Stomach (tissue), 19 donors: Measurements from ENCODE around the gene DAND5. TPM values are rescaled to one million over a fixed set of nuclear protein-coding genes. Genes with fewer than 3 reads are reported as not detected.

Experiments used
- DNase-seq, 2 donors: peaks; one replicate each; pipeline versions ENCODE4 v3.0.0 to v3.0.0-alpha.2; 2013 to 2019
- H3K27ac ChIP-seq, 5 donors: fragments of 200-600 bp in 4 of 5; sonication (generic) in 4 of 5; one replicate each; pipeline ENCODE4 v1.5.1; 2013 to 2019; ENCODE audit warnings: mild to moderate bottlenecking in 1 of 5, moderate library complexity in 1 of 5
- H3K27me3 ChIP-seq, 3 donors: fragments of 200-600 bp; sonication (generic); one replicate each; pipeline ENCODE4 v1.5.1; 2017 to 2019; ENCODE audit warnings: mixed run types in 1 of 3
- H3K36me3 ChIP-seq, 4 donors: fragments of 200-600 bp; sonication (generic); 1 replicate in 3 of 4; 2 replicates in 1 of 4; pipeline ENCODE4 v1.5.1; 2016 to 2019
- H3K4me1 ChIP-seq, 4 donors: fragments of 200-600 bp; sonication (generic); one replicate each; pipeline ENCODE4 v1.5.1; 2016 to 2019
- H3K4me3 ChIP-seq, 4 donors: fragments of 200-600 bp; sonication (generic) in 3 of 4; one replicate each; pipeline ENCODE4 v1.5.1; 2016 to 2019; ENCODE audit warnings: mild to moderate bottlenecking in 1 of 4
- H3K9me3 ChIP-seq, 4 donors: fragments of 200-600 bp; sonication (generic); one replicate each; pipeline ENCODE4 v1.5.1; 2016 to 2019
- EP300 ChIP-seq: sonication (generic); formaldehyde crosslinking; IDR thresholded peaks from one replicate; pipeline ENCODE4 v1.6.1; 2017; ENCODE audit warnings: antibody characterized with exemption
- POLR2A ChIP-seq, 4 donors: fragments of 450-650 bp; IDR thresholded peaks; one replicate each; pipeline ENCODE4 v1.6.1; 2016; ENCODE audit warnings: antibody characterized with exemption in 4 of 4, control low read depth in 2 of 4, mild to moderate bottlenecking in 1 of 4, moderate library complexity in 1 of 4
- POLR2AphosphoS5 ChIP-seq, 3 donors: sonication (generic); formaldehyde crosslinking; IDR thresholded peaks; one replicate each; pipeline ENCODE4 v1.6.1; 2016; ENCODE audit warnings: antibody characterized with exemption in 3 of 3
- WGBS, 5 donors: extraction: QIAGEN DNeasy Blood & Tissue Kit in 3 of 5; methylation state at CpG; one replicate each; pipeline versions ENCODE4 v1.1.5 to v1.1.7; 2013 to 2018; 5-methylcytosine and 5-hydroxymethylcytosine counted together
- intact Hi-C: fragments of 100-400 bp; cut with DNase I; formaldehyde crosslinking; loops from one replicate; pipeline ENCODE4 v1.15.1; 2023; ENCODE audit warnings: low total_unique reads
- long read RNA-seq, 10 donors: transcript quantifications; one replicate each; lab custom pipeline, GENCODE V29; 2026
- polyA plus RNA-seq, 3 donors: library from polyadenylated mRNA; stranded (reverse); fragments of 200-250 nt; gene quantifications; one replicate each; pipeline ENCODE4 v1.2.3, GENCODE V29; 2013
- total RNA-seq, 5 donors: library from RNA; depleted of rRNA; stranded (reverse); fragments of >200 nt; gene quantifications; one replicate each; pipeline versions ENCODE4 v1.1.0 to v1.2.3, GENCODE V29; 2014 to 2016
- TF ChIP-seq, protein P1 (sequence below), 7 experiments: fragments of 450-650 bp in 4 of 7; fragments of 200-600 bp in 3 of 7; sonication (generic) in 3 of 7; IDR thresholded peaks; one replicate each; pipeline ENCODE4 v1.5.1; 2016 to 2019; ENCODE audit warnings: antibody characterized with exemption in 7 of 7, control low read depth in 2 of 7, mild to moderate bottlenecking in 1 of 7
- donor health status: healthy with polysubstance abuse.
- donor health status: Bipolar disorder and iron deficiency.
- donor health status: healthy.

Gene DAND5, protein sequence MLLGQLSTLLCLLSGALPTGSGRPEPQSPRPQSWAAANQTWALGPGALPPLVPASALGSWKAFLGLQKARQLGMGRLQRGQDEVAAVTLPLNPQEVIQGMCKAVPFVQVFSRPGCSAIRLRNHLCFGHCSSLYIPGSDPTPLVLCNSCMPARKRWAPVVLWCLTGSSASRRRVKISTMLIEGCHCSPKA
- total RNA-seq (under 1 TPM in 1 of 5 donors, not detected in 4; 0.58 TPM), polyA plus RNA-seq (under 1 TPM in 2 of 3 donors, not detected in 1; 0.12 to 0.13 TPM)
- long read RNA-seq, donor 1: 0 reads
- long read RNA-seq, donor 2: 0 reads
- long read RNA-seq, donor 3: 0 reads
- long read RNA-seq, donor 4: 0 reads
- long read RNA-seq, donor 5: 0 reads
- long read RNA-seq, donor 6: 0 reads
- long read RNA-seq, donor 7: 0 reads
- long read RNA-seq, donor 8: 0 reads
- long read RNA-seq, donor 9: 0 reads
- long read RNA-seq, donor 10: 0 reads

GRCh38 chr19:12969292-12969988 lies at the start of gene DAND5:
Gene DAND5 (plus strand): TSS chr19:12969576. CDS start chr19:12969661, 85 bp downstream.
- WGBS, 5 donors: 35 to 47% (median 40%) methylated on average over 14 of the region's 14 CpGs
- intact Hi-C loops: no loop called here
- H3K27ac ChIP-seq: peak within 1 kb of the TSS in 2 of 5 donors; percentile 26 to 70

DNA sequence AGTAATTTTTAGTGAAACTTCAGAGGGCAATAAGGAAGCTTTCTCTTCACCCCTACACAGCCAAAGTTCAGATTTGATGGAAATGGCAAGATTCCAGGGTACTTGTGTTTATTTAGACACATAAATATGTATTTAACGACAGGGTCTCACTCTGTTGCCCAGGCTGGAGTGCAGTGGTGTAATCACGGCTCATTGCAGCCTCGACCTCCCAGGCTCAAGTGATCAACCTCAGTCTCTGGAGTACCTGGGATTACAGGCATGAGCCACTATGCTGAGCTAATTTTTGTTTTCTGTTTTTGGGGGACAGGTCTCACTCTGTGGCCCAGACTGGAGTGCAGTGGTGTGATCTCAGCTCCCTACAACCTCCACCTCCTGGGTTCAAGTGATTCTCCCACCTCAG lies 48.3 kb upstream of the DAND5 start:
- WGBS, 5 donors: 41 to 54% (median 43%) methylated on average over 3 of the region's 3 CpGs
- no peak overlapping the region for H3K4me3 ChIP-seq
- H3K4me1 ChIP-seq: peaks cover 3 to 14% (median 11%) of the 10 kb centered on the region in 4 donors
- TF ChIP-seq EP300: no peak
- TF ChIP-seq POLR2A (IDR thresholded peaks at IDR 0.05): no peak
- TF ChIP-seq POLR2AphosphoS5 (IDR thresholded peaks at IDR 0.05): no peak
- TF ChIP-seq, protein P1, sequence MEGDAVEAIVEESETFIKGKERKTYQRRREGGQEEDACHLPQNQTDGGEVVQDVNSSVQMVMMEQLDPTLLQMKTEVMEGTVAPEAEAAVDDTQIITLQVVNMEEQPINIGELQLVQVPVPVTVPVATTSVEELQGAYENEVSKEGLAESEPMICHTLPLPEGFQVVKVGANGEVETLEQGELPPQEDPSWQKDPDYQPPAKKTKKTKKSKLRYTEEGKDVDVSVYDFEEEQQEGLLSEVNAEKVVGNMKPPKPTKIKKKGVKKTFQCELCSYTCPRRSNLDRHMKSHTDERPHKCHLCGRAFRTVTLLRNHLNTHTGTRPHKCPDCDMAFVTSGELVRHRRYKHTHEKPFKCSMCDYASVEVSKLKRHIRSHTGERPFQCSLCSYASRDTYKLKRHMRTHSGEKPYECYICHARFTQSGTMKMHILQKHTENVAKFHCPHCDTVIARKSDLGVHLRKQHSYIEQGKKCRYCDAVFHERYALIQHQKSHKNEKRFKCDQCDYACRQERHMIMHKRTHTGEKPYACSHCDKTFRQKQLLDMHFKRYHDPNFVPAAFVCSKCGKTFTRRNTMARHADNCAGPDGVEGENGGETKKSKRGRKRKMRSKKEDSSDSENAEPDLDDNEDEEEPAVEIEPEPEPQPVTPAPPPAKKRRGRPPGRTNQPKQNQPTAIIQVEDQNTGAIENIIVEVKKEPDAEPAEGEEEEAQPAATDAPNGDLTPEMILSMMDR (IDR thresholded peaks at IDR 0.05): no peak
- H3K27me3 ChIP-seq: no peaks in the 10 kb centered on the region
- intact Hi-C loops: no loop called here
- H3K9me3 ChIP-seq: no peaks in the 10 kb centered on the region
- DNase-seq: no peak
- peaks cover 37 to 40% (median 40%) of the 10 kb centered on the region in 4 donors for H3K36me3 ChIP-seq
- peak overlapping the region in 2 of 5 donors; percentile 19 to 84 for H3K27ac ChIP-seq

More at GRCh38 chr19:12969292-12969988, at the start of gene DAND5:
- H3K4me1 ChIP-seq: peaks cover 6 to 20% (median 18%) of the 10 kb centered on the region in 4 donors
- TF ChIP-seq, protein P1 (IDR thresholded peaks at IDR 0.05): no peak
- no peak for TF ChIP-seq POLR2A (IDR thresholded peaks at IDR 0.05)
- no peak for TF ChIP-seq POLR2AphosphoS5 (IDR thresholded peaks at IDR 0.05)
- no peak for TF ChIP-seq EP300
- H3K36me3 ChIP-seq: no peaks in the 10 kb centered on the region
- no peaks in the 10 kb centered on the region for H3K27me3 ChIP-seq
- no peak within 1 kb of the TSS for H3K4me3 ChIP-seq
- peak; percentile 32 to 65 for DNase-seq
- no peaks in the 10 kb centered on the region for H3K9me3 ChIP-seq

DNA sequence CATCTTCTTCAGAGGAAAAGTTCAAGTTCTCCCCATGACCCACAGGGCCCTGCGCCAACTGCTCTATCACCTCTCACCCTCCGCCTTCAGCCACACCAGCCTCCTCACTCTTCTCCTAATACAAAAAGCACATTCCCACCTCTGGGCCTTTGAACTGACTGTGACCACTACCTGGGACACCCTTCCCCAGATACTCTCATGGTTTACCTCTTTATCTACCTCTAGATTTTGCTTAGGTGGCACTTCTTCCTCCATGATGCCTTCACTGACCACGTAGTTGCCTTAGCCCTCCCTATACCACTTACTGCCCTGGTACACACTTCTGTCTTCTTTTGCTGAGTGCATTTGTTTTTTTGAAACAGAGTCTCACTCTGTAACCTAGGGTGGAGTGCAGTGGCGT lies 46.4 kb upstream of the DAND5 start:
- no peak for DNase-seq
- Histone ChIP-seq H3K27me3 (no peaks in the 10 kb centered on the region), H3K27ac (no peak overlapping the region), H3K4me3 (no peak overlapping the region), H3K36me3 (peaks cover 54 to 60% (median 59%) of the 10 kb centered on the region in 4 donors), H3K9me3 (no peaks in the 10 kb centered on the region), H3K4me1 (peaks cover 3 to 14% (median 11%) of the 10 kb centered on the region in 4 donors)
- no peak for TF ChIP-seq EP300
- TF ChIP-seq, protein P1 (IDR thresholded peaks at IDR 0.05): no peak
- TF ChIP-seq POLR2A (IDR thresholded peaks at IDR 0.05): no peak
- no peak for TF ChIP-seq POLR2AphosphoS5 (IDR thresholded peaks at IDR 0.05)
- intact Hi-C loops: no loop called here
- WGBS, 5 donors: 93 to 99% (median 97%) methylated on average over 4 of the region's 4 CpGs

GRCh38 chr19:12924621-12925310 lies 44.6 kb upstream of the DAND5 start:
- intact Hi-C loops: no loop called here
- DNase-seq: no peak
- Histone ChIP-seq H3K4me1 (peaks cover 0 to under 1% (median under 1%) of the 10 kb centered on the region in 4 donors), H3K4me3 (no peak overlapping the region), H3K36me3 (peaks cover 72 to 78% (median 77%) of the 10 kb centered on the region in 4 donors), H3K9me3 (no peaks in the 10 kb centered on the region), H3K27ac (no peak overlapping the region), H3K27me3 (no peaks in the 10 kb centered on the region)
- TF ChIP-seq, protein P1 (IDR thresholded peaks at IDR 0.05): no peak
- TF ChIP-seq EP300 (no peak), POLR2AphosphoS5 (IDR thresholded peaks at IDR 0.05) (no peak), POLR2A (IDR thresholded peaks at IDR 0.05) (no peak)
- 90 to 96% (median 95%) methylated on average over 14 to 29 of the region's 29 CpGs for WGBS, 5 donors
